HAP-1 (cell line): ENCODE data around the gene RSPO3.

Experiments used
- DNase-seq, 2 experiments: peaks; one replicate each; pipeline ENCODE4 v3.0.0-alpha.2; 2016 to 2020; ENCODE audit warnings: low spot score in 2 of 2
- H3K27me3 ChIP-seq: fragments of 250-450 bp; sonication (Bioruptor Pico); 2 replicates; pipeline ENCODE4 v1.5.1; 2020; ENCODE audit warnings: low read depth, mild to moderate bottlenecking, moderate library complexity
- H3K36me3 ChIP-seq: fragments of 250-450 bp; sonication (Bioruptor Pico); replicated peaks from 2 replicates; pipeline ENCODE4 v1.5.1; 2020; ENCODE audit warnings: mild to moderate bottlenecking
- H3K4me1 ChIP-seq: fragments of 250-450 bp; sonication (Bioruptor Pico); 2 replicates; pipeline ENCODE4 v1.5.1; 2020; ENCODE audit warnings: mild to moderate bottlenecking
- H3K4me3 ChIP-seq: fragments of 250-450 bp; sonication (Bioruptor Pico); 2 replicates; pipeline ENCODE4 v1.5.1; 2020; ENCODE audit warnings: mild to moderate bottlenecking, moderate library complexity
- H3K9me3 ChIP-seq: fragments of 250-450 bp; sonication (Bioruptor Pico); 2 replicates; pipeline ENCODE4 v1.5.1; 2020; ENCODE audit warnings: mild to moderate bottlenecking, moderate library complexity
- in situ Hi-C: fragments of 300-500 bp; cut with MboI; formaldehyde crosslinking; loops from 3 replicates; pipeline ENCODE4 v1.14.3; 2020; ENCODE audit warnings: low sequenced_read_pairs, inconsistent platforms, mixed read lengths

RSPO3 gene

GRCh38 chr6:127182501-127182900, 64.0 kb downstream of the RSPO3 start:
- no peak for DNase-seq
- H3K4me1 ChIP-seq: no peaks in the 10 kb centered on the region
- no peaks in the 10 kb centered on the region for H3K27me3 ChIP-seq
- no peaks in the 10 kb centered on the region for H3K9me3 ChIP-seq
- in situ Hi-C loops: no loop called here
- no peak overlapping the region for H3K4me3 ChIP-seq
- H3K36me3 ChIP-seq: no peaks in the 10 kb centered on the region

- in situ Hi-C loops: no loop called here
- H3K9me3 ChIP-seq: no peaks in the 10 kb centered on the region
- H3K4me1 ChIP-seq: no peaks in the 10 kb centered on the region
- no peak for DNase-seq
- H3K27me3 ChIP-seq: no peaks in the 10 kb centered on the region
- no peak overlapping the region for H3K4me3 ChIP-seq
- no peaks in the 10 kb centered on the region for H3K36me3 ChIP-seq
Measured at GRCh38 chr6:127185437-127185995, 67.0 kb downstream of the RSPO3 start.

- no peaks in the 10 kb centered on the region for H3K36me3 ChIP-seq
- DNase-seq: peak; percentile 7 to 85
- no peaks in the 10 kb centered on the region for H3K4me1 ChIP-seq
- in situ Hi-C loops: no loop called here
- no peaks in the 10 kb centered on the region for H3K27me3 ChIP-seq
- H3K9me3 ChIP-seq: no peaks in the 10 kb centered on the region
- H3K4me3 ChIP-seq: no peak overlapping the region
Measured at GRCh38 chr6:127186889-127187288, 68.4 kb downstream of the RSPO3 start.

DNA sequence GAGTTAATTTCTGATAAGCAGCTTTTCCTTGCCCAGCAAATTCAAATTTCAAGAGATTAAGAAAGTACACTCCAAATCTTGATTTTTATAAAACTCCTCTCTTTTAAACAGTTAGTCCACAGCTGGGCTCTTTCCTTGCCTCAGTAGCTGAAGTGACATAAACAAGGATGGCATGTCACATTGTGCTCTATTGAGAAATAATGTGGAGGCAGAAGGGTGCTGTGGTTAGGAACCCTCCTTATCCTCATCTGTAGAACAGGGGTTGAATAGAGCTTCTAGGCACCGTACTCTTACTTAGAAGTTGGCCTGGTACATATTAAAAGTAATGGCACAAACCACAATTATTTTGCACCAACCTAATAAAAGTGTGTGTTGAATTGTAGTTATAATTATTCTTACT, 70.3 kb downstream of the RSPO3 start:
- Histone ChIP-seq H3K36me3 (no peaks in the 10 kb centered on the region), H3K4me3 (no peak overlapping the region), H3K9me3 (no peaks in the 10 kb centered on the region), H3K4me1 (no peaks in the 10 kb centered on the region), H3K27me3 (no peaks in the 10 kb centered on the region)
- no peak for DNase-seq
- in situ Hi-C loops: no loop called here

DNA sequence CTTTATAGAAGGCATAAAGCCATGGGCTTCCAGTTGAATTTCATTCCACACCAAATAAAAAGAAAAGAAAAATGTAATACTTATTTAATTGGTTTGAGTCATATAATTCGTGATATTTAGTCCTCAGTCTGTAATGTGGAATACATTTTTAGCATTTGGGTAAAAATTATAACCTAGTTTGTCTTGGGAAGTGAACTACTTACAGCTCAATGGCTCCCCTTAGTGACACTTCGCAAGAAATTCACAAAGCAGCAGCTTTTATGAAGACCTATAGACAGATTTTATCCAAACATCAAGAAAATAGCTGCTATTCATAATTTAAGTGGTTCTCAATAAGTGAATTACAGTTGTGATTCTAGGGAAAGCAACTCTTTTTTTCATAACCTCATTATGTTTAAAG, 72.1 kb downstream of the RSPO3 start:
- Histone ChIP-seq H3K9me3 (no peaks in the 10 kb centered on the region), H3K27me3 (no peaks in the 10 kb centered on the region), H3K4me1 (no peaks in the 10 kb centered on the region), H3K36me3 (no peaks in the 10 kb centered on the region), H3K4me3 (no peak overlapping the region)
- peak in 1 of 2 experiments; percentile 48 for DNase-seq
- in situ Hi-C loops: no loop called here

GRCh38 chr6:127191716-127192115, 73.2 kb downstream of the RSPO3 start:
- no peaks in the 10 kb centered on the region for H3K36me3 ChIP-seq
- no peak overlapping the region for H3K4me3 ChIP-seq
- no peaks in the 10 kb centered on the region for H3K27me3 ChIP-seq
- H3K9me3 ChIP-seq: no peaks in the 10 kb centered on the region
- H3K4me1 ChIP-seq: no peaks in the 10 kb centered on the region
- in situ Hi-C loops: no loop called here
- DNase-seq: no peak

- Histone ChIP-seq H3K4me1 (no peaks in the 10 kb centered on the region), H3K9me3 (no peaks in the 10 kb centered on the region), H3K4me3 (no peak overlapping the region), H3K36me3 (no peaks in the 10 kb centered on the region), H3K27me3 (no peaks in the 10 kb centered on the region)
- in situ Hi-C loops: no loop called here
- no peak for DNase-seq
Measured at GRCh38 chr6:127192911-127193541, 74.6 kb downstream of the RSPO3 start.

DNA sequence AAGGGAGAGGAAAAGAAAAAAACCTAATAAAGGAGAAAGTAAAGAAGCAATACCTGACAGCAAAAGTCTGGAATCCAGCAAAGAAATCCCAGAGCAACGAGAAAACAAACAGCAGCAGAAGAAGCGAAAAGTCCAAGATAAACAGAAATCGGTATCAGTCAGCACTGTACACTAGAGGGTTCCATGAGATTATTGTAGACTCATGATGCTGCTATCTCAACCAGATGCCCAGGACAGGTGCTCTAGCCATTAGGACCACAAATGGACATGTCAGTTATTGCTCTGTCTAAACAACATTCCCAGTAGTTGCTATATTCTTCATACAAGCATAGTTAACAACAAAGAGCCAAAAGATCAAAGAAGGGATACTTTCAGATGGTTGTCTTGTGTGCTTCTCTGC, 77.4 kb downstream of the RSPO3 start:
- Histone ChIP-seq H3K36me3 (no peaks in the 10 kb centered on the region), H3K27me3 (no peaks in the 10 kb centered on the region), H3K4me1 (no peaks in the 10 kb centered on the region), H3K4me3 (no peak overlapping the region), H3K9me3 (no peaks in the 10 kb centered on the region)
- in situ Hi-C loops: no loop called here
- DNase-seq: no peak

DNA sequence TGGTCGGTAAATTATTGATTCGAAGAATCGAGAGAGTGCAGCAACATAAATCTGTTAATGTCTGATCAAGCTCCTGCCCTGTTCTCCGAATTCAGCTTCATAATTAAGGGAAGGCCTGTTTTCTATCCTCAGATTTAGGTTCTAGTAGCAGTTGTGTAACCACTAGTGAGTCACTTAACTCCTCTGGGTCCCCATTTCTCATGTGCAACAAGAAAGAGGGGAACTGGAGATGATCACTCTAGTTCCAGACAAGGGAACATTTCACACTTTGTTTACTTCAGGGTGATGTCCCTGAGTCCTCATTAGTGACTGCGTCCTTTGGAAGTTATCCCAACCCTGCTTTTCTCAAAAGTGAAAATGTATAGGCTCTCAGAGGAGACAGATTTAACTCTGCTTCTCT, 80.1 kb downstream of the RSPO3 start:
- Histone ChIP-seq H3K27me3 (no peaks in the 10 kb centered on the region), H3K4me1 (no peaks in the 10 kb centered on the region), H3K36me3 (no peaks in the 10 kb centered on the region), H3K4me3 (no peak overlapping the region), H3K9me3 (no peaks in the 10 kb centered on the region)
- in situ Hi-C loops: no loop called here
- no peak for DNase-seq

DNA sequence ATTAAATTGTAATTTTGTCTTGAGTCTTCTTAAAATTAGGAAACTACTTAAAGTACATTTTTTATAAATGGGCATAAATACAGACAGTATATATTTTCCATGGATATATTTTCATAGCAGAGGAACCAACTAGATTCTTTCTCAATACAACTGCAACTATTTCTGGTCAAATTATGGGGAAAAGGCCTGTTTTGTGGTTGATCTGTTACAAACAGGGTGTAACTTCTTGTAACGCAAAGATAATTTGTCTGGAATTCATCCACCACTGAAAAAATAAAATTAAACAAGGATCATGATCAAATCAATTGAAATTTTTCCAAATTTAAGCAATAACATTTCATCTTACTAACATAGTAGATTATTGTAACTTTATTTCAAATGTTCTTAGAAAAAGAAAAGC, 81.0 kb downstream of the RSPO3 start:
- no peak for DNase-seq
- in situ Hi-C loops: no loop called here
- no peaks in the 10 kb centered on the region for H3K4me1 ChIP-seq
- H3K27me3 ChIP-seq: no peaks in the 10 kb centered on the region
- H3K9me3 ChIP-seq: no peaks in the 10 kb centered on the region
- H3K4me3 ChIP-seq: no peak overlapping the region
- no peaks in the 10 kb centered on the region for H3K36me3 ChIP-seq

GRCh38 chr6:127200114-127200513, 81.6 kb downstream of the RSPO3 start:
- in situ Hi-C loops: no loop called here
- no peak for DNase-seq
- Histone ChIP-seq H3K36me3 (no peaks in the 10 kb centered on the region), H3K4me1 (no peaks in the 10 kb centered on the region), H3K4me3 (no peak overlapping the region), H3K9me3 (no peaks in the 10 kb centered on the region), H3K27me3 (no peaks in the 10 kb centered on the region)

- H3K4me3 ChIP-seq: no peak overlapping the region
- DNase-seq: no peak
- in situ Hi-C loops: no loop called here
Measured at GRCh38 chr6:127201321-127201720, 82.8 kb downstream of the RSPO3 start.

GRCh38 chr6:127202676-127203075, 84.2 kb downstream of the RSPO3 start:
- Histone ChIP-seq H3K27me3 (no peaks in the 10 kb centered on the region), H3K36me3 (no peaks in the 10 kb centered on the region), H3K4me1 (no peaks in the 10 kb centered on the region), H3K9me3 (no peaks in the 10 kb centered on the region), H3K4me3 (no peak overlapping the region)
- DNase-seq: no peak
- in situ Hi-C loops: no loop called here

More at GRCh38 chr6:127201321-127201720, 82.8 kb downstream of the RSPO3 start:
- no peaks in the 10 kb centered on the region for H3K4me1 ChIP-seq
- H3K36me3 ChIP-seq: no peaks in the 10 kb centered on the region
- no peaks in the 10 kb centered on the region for H3K9me3 ChIP-seq
- no peaks in the 10 kb centered on the region for H3K27me3 ChIP-seq

DNA sequence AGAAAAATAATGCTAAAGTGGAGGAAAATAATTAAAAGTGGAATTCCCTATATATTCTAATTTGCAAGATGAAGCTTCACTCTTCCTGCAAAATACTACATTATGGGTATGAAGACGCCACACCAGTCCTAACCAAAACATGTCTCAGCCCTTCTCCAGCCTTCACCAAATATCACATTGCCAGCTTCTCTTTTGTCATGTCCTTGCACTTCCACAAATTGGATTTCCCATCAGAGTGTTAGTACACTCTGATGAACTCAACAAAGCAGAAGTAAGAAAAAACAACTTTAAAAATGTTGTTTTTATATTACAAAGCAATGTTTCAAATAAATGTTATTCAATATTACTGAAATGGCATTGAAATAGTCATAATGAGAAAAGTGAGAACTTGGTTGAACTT, 85.8 kb downstream of the RSPO3 start:
- no peak overlapping the region for H3K4me3 ChIP-seq
- in situ Hi-C loops: no loop called here
- no peaks in the 10 kb centered on the region for H3K9me3 ChIP-seq
- H3K36me3 ChIP-seq: no peaks in the 10 kb centered on the region
- no peak for DNase-seq
- H3K27me3 ChIP-seq: peaks cover 2% of the 10 kb centered on the region; the same call in 1 of the 2 replicates
- no peaks in the 10 kb centered on the region for H3K4me1 ChIP-seq

DNA sequence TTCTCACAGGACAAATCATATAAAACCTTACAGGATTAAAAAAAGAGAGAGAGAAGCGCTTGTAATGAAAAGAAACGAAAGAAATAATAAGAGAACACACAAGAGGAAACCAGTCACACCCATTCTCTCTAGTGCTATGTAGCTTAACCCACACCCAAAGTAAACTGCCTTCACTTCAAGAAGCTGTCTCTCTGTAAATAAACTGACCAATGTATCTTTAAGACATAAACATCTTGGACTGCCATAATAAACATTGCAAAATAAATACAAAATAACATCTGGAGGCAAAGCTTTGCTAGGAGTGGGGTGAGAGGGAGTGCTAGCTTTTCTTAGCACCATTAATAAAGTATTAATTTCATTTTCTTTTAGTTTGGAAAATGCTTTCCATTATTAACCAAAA, 86.6 kb downstream of the RSPO3 start:
- Histone ChIP-seq H3K36me3 (no peaks in the 10 kb centered on the region), H3K27me3 (peaks cover 5% of the 10 kb centered on the region; the same call in 1 of the 2 replicates), H3K9me3 (no peaks in the 10 kb centered on the region), H3K4me3 (no peak overlapping the region), H3K4me1 (no peaks in the 10 kb centered on the region)
- no peak for DNase-seq
- in situ Hi-C loops: no loop called here
